ENCODE data around the gene SULT4A1. TPM values are rescaled to one million over a fixed set of nuclear protein-coding genes. Genes with fewer than 3 reads are reported as not detected.

Gene SULT4A1
- total and polyA plus RNA-seq, 9 of the 15 experiments (the other 6 are each of a cell fraction or from before 2014, with no cell fraction given): 0.03 to 0.20 (median 0.09) TPM; not detected in 3

DNA sequence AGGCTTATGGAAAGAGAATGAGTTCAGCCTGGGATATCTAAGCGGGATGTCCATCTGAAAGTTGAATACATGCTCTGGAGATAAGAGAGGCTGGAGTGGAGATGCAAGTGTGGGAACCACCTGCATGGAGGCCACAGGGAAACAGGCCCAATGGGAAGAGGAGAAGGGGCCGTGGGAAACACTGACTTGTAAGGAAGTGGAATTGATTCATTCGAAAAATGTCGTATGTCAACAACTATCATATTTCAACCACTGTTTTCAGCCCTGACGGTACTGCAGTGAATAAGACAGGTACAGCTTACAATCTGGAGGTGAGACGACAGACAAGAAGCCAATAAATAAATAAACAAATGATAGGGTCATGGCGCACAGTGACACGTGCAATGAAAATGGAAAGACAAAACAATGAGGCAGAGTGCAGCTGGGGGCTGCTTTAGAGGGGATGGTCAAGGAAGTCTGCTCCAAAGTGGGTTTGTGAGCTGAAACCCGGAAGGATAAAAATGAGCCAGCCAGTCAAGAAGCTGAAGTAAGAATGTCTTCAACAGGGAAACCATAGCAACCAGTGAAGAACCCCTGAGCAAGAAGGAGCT is 86.1 kb downstream of the SULT4A1 start (continued):
- TF ChIP-seq, protein P1, sequence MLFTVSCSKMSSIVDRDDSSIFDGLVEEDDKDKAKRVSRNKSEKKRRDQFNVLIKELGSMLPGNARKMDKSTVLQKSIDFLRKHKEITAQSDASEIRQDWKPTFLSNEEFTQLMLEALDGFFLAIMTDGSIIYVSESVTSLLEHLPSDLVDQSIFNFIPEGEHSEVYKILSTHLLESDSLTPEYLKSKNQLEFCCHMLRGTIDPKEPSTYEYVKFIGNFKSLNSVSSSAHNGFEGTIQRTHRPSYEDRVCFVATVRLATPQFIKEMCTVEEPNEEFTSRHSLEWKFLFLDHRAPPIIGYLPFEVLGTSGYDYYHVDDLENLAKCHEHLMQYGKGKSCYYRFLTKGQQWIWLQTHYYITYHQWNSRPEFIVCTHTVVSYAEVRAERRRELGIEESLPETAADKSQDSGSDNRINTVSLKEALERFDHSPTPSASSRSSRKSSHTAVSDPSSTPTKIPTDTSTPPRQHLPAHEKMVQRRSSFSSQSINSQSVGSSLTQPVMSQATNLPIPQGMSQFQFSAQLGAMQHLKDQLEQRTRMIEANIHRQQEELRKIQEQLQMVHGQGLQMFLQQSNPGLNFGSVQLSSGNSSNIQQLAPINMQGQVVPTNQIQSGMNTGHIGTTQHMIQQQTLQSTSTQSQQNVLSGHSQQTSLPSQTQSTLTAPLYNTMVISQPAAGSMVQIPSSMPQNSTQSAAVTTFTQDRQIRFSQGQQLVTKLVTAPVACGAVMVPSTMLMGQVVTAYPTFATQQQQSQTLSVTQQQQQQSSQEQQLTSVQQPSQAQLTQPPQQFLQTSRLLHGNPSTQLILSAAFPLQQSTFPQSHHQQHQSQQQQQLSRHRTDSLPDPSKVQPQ (CRISPR knock-in tag; IDR thresholded peaks at IDR 0.05; ENCODE audit: borderline replicate concordance): no peak
- TF ChIP-seq, protein P2, sequence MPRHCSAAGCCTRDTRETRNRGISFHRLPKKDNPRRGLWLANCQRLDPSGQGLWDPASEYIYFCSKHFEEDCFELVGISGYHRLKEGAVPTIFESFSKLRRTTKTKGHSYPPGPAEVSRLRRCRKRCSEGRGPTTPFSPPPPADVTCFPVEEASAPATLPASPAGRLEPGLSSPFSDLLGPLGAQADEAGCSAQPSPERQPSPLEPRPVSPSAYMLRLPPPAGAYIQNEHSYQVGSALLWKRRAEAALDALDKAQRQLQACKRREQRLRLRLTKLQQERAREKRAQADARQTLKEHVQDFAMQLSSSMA (CRISPR knock-in tag; IDR thresholded peaks at IDR 0.05): no peak
- TF ChIP-seq, protein P3, sequence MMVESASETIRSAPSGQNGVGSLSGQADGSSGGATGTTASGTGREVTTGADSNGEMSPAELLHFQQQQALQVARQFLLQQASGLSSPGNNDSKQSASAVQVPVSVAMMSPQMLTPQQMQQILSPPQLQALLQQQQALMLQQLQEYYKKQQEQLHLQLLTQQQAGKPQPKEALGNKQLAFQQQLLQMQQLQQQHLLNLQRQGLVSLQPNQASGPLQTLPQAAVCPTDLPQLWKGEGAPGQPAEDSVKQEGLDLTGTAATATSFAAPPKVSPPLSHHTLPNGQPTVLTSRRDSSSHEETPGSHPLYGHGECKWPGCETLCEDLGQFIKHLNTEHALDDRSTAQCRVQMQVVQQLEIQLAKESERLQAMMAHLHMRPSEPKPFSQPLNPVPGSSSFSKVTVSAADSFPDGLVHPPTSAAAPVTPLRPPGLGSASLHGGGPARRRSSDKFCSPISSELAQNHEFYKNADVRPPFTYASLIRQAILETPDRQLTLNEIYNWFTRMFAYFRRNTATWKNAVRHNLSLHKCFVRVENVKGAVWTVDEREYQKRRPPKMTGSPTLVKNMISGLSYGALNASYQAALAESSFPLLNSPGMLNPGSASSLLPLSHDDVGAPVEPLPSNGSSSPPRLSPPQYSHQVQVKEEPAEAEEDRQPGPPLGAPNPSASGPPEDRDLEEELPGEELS (CRISPR knock-in tag; IDR thresholded peaks at IDR 0.05; ENCODE audit: borderline replicate concordance): no peak
- no peak for TF ChIP-seq LEF1 (IDR thresholded peaks at IDR 0.05)
- TF ChIP-seq, protein P4, sequence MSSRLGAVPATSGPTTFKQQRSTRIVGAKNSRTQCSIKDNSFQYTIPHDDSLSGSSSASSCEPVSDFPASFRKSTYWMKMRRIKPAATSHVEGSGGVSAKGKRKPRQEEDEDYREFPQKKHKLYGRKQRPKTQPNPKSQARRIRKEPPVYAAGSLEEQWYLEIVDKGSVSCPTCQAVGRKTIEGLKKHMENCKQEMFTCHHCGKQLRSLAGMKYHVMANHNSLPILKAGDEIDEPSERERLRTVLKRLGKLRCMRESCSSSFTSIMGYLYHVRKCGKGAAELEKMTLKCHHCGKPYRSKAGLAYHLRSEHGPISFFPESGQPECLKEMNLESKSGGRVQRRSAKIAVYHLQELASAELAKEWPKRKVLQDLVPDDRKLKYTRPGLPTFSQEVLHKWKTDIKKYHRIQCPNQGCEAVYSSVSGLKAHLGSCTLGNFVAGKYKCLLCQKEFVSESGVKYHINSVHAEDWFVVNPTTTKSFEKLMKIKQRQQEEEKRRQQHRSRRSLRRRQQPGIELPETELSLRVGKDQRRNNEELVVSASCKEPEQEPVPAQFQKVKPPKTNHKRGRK (tag; IDR thresholded peaks at IDR 0.05): no peak
- TF ChIP-seq KAT7 (CRISPR knock-in tag; IDR thresholded peaks at IDR 0.05; ENCODE audit: borderline replicate concordance): no peak

Small RNAs within 50 kb of the gene (small RNA-seq; reads per million reads assigned to genes)
- not detected for gene HMGN2P9

Other genes with a start within 250 kb of the SULT4A1 start
- not detected in 2 replicates for gene EFCAB6, start 50.2 kb downstream of the SULT4A1 start, total RNA-seq (2014; rRNA removed)
- gene EFCAB6, start 50.2 kb downstream of the SULT4A1 start, total RNA-seq (2014; rRNA removed; fragmentation: Illumina TruSeq; extraction: Trizol): not detected in 2 replicates
- gene EFCAB6, start 50.2 kb downstream of the SULT4A1 start, total RNA-seq (2015; rRNA removed; fragmentation: Illumina TruSeq; extraction: Trizol): not detected in 2 replicates
- gene EFCAB6, start 50.2 kb downstream of the SULT4A1 start, total RNA-seq (2021): not detected in 2 replicates
- 0.06 TPM in 1 of 2 replicates, not detected in the other for gene EFCAB6, start 50.2 kb downstream of the SULT4A1 start, polyA plus RNA-seq (2011; rRNA removed)
- not detected in 2 replicates for gene EFCAB6, start 50.2 kb downstream of the SULT4A1 start, polyA plus RNA-seq (2014; fragmentation: Illumina TruSeq; extraction: Trizol)
- not detected for gene EFCAB6, start 50.2 kb downstream of the SULT4A1 start, polyA plus RNA-seq (2014; fragmentation: Nextera tagmentation; extraction: Ambion mirVana)
- gene EFCAB6, start 50.2 kb downstream of the SULT4A1 start, polyA plus RNA-seq (2014; rRNA removed): not detected in 2 replicates
- not detected in 2 replicates for gene PNPLA5, start 29.5 kb upstream of the SULT4A1 start, total RNA-seq (2014; rRNA removed)
- gene PNPLA5, start 29.5 kb upstream of the SULT4A1 start, total RNA-seq (2014; rRNA removed; fragmentation: Illumina TruSeq; extraction: Trizol): not detected in 2 replicates
- not detected in 2 replicates for gene PNPLA5, start 29.5 kb upstream of the SULT4A1 start, total RNA-seq (2015; rRNA removed; fragmentation: Illumina TruSeq; extraction: Trizol)
- not detected in 2 replicates for gene PNPLA5, start 29.5 kb upstream of the SULT4A1 start, total RNA-seq (2021)
- gene PNPLA5, start 29.5 kb upstream of the SULT4A1 start, polyA plus RNA-seq (2011; rRNA removed): not detected in 2 replicates
- not detected in 2 replicates for gene PNPLA5, start 29.5 kb upstream of the SULT4A1 start, polyA plus RNA-seq (2014; fragmentation: Illumina TruSeq; extraction: Trizol)
- gene PNPLA5, start 29.5 kb upstream of the SULT4A1 start, polyA plus RNA-seq (2014; fragmentation: Nextera tagmentation; extraction: Ambion mirVana): not detected
- not detected in 2 replicates for gene PNPLA5, start 29.5 kb upstream of the SULT4A1 start, polyA plus RNA-seq (2014; rRNA removed)
- gene PNPLA3, start 61.3 kb upstream of the SULT4A1 start, total RNA-seq (2014; rRNA removed): 0.08 TPM in 1 of 2 replicates, not detected in the other
- gene PNPLA3, start 61.3 kb upstream of the SULT4A1 start, total RNA-seq (2014; rRNA removed; fragmentation: Illumina TruSeq; extraction: Trizol): 0.16 TPM in 1 of 2 replicates, not detected in the other
- gene PNPLA3, start 61.3 kb upstream of the SULT4A1 start, total RNA-seq (2015; rRNA removed; fragmentation: Illumina TruSeq; extraction: Trizol): not detected in 2 replicates
- 0.09 and 0.38 TPM in 2 replicates for gene PNPLA3, start 61.3 kb upstream of the SULT4A1 start, total RNA-seq (2021)
- gene PNPLA3, start 61.3 kb upstream of the SULT4A1 start, polyA plus RNA-seq (2011; rRNA removed): 0.20 and 0.87 TPM in 2 replicates
- 0.06 and 0.48 TPM in 2 replicates for gene PNPLA3, start 61.3 kb upstream of the SULT4A1 start, polyA plus RNA-seq (2014; fragmentation: Illumina TruSeq; extraction: Trizol)
- gene PNPLA3, start 61.3 kb upstream of the SULT4A1 start, polyA plus RNA-seq (2014; fragmentation: Nextera tagmentation; extraction: Ambion mirVana): not detected
- gene PNPLA3, start 61.3 kb upstream of the SULT4A1 start, polyA plus RNA-seq (2014; rRNA removed): not detected in 2 replicates
- 30.6 and 37.6 TPM in 2 replicates for gene SAMM50, start 92.9 kb upstream of the SULT4A1 start, total RNA-seq (2014; rRNA removed)
- gene SAMM50, start 92.9 kb upstream of the SULT4A1 start, total RNA-seq (2014; rRNA removed; fragmentation: Illumina TruSeq; extraction: Trizol): 35.1 and 35.7 TPM in 2 replicates
- gene SAMM50, start 92.9 kb upstream of the SULT4A1 start, total RNA-seq (2015; rRNA removed; fragmentation: Illumina TruSeq; extraction: Trizol): 34.8 and 38.3 TPM in 2 replicates
- 46.3 and 46.5 TPM in 2 replicates for gene SAMM50, start 92.9 kb upstream of the SULT4A1 start, total RNA-seq (2021)
- gene SAMM50, start 92.9 kb upstream of the SULT4A1 start, polyA plus RNA-seq (2011; rRNA removed): 35.0 and 38.1 TPM in 2 replicates
- 47.5 and 49.3 TPM in 2 replicates for gene SAMM50, start 92.9 kb upstream of the SULT4A1 start, polyA plus RNA-seq (2014; fragmentation: Illumina TruSeq; extraction: Trizol)
- gene SAMM50, start 92.9 kb upstream of the SULT4A1 start, polyA plus RNA-seq (2014; fragmentation: Nextera tagmentation; extraction: Ambion mirVana): 10 to 100 TPM; 14.6 to 27.2 TPM
- 42.4 and 42.9 TPM in 2 replicates for gene SAMM50, start 92.9 kb upstream of the SULT4A1 start, polyA plus RNA-seq (2014; rRNA removed)
- 57.9 and 58.8 TPM in 2 replicates for gene PARVB, start 161.8 kb upstream of the SULT4A1 start, total RNA-seq (2014; rRNA removed)
- 18.6 and 20.9 TPM in 2 replicates for gene PARVB, start 161.8 kb upstream of the SULT4A1 start, total RNA-seq (2014; rRNA removed; fragmentation: Illumina TruSeq; extraction: Trizol)
- gene PARVB, start 161.8 kb upstream of the SULT4A1 start, total RNA-seq (2015; rRNA removed; fragmentation: Illumina TruSeq; extraction: Trizol): 19.3 and 23.0 TPM in 2 replicates
- gene PARVB, start 161.8 kb upstream of the SULT4A1 start, total RNA-seq (2021): 39.0 and 42.6 TPM in 2 replicates
- gene PARVB, start 161.8 kb upstream of the SULT4A1 start, polyA plus RNA-seq (2011; rRNA removed): 59.2 and 62.5 TPM in 2 replicates
- 29.2 and 35.0 TPM in 2 replicates for gene PARVB, start 161.8 kb upstream of the SULT4A1 start, polyA plus RNA-seq (2014; fragmentation: Illumina TruSeq; extraction: Trizol)
- gene PARVB, start 161.8 kb upstream of the SULT4A1 start, polyA plus RNA-seq (2014; fragmentation: Nextera tagmentation; extraction: Ambion mirVana): 1 to 10 TPM; 1.1 to 1.6 TPM
- gene PARVB, start 161.8 kb upstream of the SULT4A1 start, polyA plus RNA-seq (2014; rRNA removed): 52.9 and 64.8 TPM in 2 replicates